ENCODE results near the gene C8G.

The C8G gene

GRCh38 chr9:136935651-136936050, 9.4 kb upstream of the C8G start:
- no peak for DNase-seq (ENCODE audit: low read depth)
- H3K4me3 ChIP-seq (ENCODE audit: low read depth, low read length) = no peak overlapping the region
- TF ChIP-seq, protein P1, sequence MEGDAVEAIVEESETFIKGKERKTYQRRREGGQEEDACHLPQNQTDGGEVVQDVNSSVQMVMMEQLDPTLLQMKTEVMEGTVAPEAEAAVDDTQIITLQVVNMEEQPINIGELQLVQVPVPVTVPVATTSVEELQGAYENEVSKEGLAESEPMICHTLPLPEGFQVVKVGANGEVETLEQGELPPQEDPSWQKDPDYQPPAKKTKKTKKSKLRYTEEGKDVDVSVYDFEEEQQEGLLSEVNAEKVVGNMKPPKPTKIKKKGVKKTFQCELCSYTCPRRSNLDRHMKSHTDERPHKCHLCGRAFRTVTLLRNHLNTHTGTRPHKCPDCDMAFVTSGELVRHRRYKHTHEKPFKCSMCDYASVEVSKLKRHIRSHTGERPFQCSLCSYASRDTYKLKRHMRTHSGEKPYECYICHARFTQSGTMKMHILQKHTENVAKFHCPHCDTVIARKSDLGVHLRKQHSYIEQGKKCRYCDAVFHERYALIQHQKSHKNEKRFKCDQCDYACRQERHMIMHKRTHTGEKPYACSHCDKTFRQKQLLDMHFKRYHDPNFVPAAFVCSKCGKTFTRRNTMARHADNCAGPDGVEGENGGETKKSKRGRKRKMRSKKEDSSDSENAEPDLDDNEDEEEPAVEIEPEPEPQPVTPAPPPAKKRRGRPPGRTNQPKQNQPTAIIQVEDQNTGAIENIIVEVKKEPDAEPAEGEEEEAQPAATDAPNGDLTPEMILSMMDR (conservative IDR thresholded peaks at IDR 0.05; ENCODE audit: low read depth, low read length) = no peak

GRCh38 chr9:136936645-136937170, 8.3 kb upstream of the C8G start:
- TF ChIP-seq, protein P1 (conservative IDR thresholded peaks at IDR 0.05; ENCODE audit: low read depth, low read length) = no peak
- no peak for DNase-seq (ENCODE audit: low read depth)
- no peak overlapping the region for H3K4me3 ChIP-seq (ENCODE audit: low read depth, low read length)

DNA sequence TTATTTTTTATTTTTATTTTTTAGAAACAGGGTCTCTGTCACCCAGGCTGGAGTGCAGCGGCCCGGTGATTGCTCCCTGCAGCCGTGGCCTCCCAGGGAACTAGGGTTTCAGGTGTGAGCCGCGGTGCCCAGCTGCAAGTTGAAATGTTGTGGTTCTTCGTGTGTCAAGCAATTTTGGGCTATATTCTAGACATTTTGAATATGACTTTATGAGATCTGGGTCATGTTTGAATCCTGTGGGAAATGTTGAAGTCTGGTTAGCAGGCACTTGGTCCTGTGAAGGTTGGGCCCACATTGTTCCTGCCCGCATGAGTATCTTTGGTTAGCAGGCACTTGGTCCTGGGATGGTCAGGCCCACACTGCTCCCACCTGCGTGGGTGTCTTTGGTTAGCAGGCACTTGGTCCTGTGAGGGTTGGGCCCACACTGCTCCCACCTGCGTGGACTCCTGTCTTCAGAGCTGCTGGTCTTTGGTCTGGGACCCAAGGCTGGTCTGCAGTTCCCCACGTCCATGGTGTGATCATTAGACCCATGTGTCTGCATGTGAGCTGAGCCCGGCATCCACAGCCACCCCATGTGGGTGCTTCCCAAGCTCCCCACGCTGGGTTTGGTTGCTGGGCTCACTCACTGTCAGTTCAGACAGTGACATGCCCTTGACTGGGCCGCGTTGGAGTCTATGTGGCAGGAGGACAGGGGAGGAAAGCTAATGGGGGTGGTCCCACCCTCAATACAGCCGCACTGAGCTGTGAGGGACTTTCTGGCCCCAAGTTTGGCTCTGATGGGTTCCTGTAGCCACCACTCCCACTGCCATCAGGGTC, 7.6 kb upstream of the C8G start:
- no peak overlapping the region for H3K4me3 ChIP-seq (ENCODE audit: low read depth, low read length)
- TF ChIP-seq, protein P1 (conservative IDR thresholded peaks at IDR 0.05; ENCODE audit: low read depth, low read length) = no peak
- no peak for DNase-seq (ENCODE audit: low read depth)

- no peak for DNase-seq (ENCODE audit: low read depth)
- no peak overlapping the region for H3K4me3 ChIP-seq (ENCODE audit: low read depth, low read length)
- TF ChIP-seq, protein P1 (conservative IDR thresholded peaks at IDR 0.05; ENCODE audit: low read depth, low read length) = no peak
These were observed 5.5 kb upstream of the C8G start for GRCh38 chr9:136939431-136939995.

GRCh38 chr9:136939996-136940525, 5.0 kb upstream of the C8G start:
- TF ChIP-seq, protein P1 (conservative IDR thresholded peaks at IDR 0.05; ENCODE audit: low read depth, low read length) = no peak
- H3K4me3 ChIP-seq (ENCODE audit: low read depth, low read length) = no peak overlapping the region
- DNase-seq (ENCODE audit: low read depth) = no peak

DNA sequence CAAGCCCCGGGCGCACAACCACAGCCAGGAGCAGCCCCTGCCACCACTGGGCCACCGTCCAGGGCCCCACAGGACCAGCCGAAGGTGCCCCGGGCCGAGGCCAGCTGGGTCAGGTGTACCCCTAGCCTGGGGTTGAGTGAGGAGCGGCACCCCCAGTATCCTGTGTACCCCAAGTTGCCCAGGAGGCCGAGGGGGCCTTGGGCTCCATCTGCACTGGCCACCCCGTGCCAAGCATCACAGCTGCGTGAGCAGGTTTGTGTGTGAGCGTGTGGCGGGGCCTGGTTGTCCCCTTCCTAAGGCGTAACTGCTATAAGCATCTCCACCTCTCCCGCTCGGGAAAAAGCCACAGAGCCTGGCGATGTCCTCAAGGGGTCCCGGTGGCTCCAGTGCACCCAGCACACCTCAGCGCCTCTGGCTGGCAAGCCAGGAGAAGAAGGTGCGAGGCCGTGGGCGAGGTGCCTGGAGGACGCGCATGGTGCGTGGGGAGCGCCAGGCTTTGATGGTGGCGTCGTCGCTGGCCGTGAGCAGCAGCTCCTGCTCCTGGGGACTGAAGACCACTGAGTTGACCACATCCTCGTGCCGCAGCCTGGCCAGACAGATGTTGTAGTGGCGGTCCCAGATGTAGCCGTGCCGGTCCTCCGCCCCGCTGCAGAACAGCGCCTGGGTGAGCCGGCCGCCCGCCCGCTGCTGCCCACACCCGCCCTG, 4.4 kb upstream of the C8G start:
- no peak overlapping the region for H3K4me3 ChIP-seq (ENCODE audit: low read depth, low read length)
- no peak for DNase-seq (ENCODE audit: low read depth)
- TF ChIP-seq, protein P1 (conservative IDR thresholded peaks at IDR 0.05; ENCODE audit: low read depth, low read length) = no peak

Measured in choroid plexus epithelial cell (primary cell).